GM19395 (cell line): ENCODE measurements around the gene NLRP4.

ENCODE experiments used
- ATAC-seq: cut with Tn5 transposase; IDR thresholded peaks from one replicate; pipeline ENCODE4 v1.9.1; 2021; ENCODE audit warnings: mild to moderate bottlenecking, moderate library complexity; ENCODE audit not compliant: unreplicated experiment

Gene NLRP4, protein sequence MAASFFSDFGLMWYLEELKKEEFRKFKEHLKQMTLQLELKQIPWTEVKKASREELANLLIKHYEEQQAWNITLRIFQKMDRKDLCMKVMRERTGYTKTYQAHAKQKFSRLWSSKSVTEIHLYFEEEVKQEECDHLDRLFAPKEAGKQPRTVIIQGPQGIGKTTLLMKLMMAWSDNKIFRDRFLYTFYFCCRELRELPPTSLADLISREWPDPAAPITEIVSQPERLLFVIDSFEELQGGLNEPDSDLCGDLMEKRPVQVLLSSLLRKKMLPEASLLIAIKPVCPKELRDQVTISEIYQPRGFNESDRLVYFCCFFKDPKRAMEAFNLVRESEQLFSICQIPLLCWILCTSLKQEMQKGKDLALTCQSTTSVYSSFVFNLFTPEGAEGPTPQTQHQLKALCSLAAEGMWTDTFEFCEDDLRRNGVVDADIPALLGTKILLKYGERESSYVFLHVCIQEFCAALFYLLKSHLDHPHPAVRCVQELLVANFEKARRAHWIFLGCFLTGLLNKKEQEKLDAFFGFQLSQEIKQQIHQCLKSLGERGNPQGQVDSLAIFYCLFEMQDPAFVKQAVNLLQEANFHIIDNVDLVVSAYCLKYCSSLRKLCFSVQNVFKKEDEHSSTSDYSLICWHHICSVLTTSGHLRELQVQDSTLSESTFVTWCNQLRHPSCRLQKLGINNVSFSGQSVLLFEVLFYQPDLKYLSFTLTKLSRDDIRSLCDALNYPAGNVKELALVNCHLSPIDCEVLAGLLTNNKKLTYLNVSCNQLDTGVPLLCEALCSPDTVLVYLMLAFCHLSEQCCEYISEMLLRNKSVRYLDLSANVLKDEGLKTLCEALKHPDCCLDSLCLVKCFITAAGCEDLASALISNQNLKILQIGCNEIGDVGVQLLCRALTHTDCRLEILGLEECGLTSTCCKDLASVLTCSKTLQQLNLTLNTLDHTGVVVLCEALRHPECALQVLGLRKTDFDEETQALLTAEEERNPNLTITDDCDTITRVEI

DNA sequence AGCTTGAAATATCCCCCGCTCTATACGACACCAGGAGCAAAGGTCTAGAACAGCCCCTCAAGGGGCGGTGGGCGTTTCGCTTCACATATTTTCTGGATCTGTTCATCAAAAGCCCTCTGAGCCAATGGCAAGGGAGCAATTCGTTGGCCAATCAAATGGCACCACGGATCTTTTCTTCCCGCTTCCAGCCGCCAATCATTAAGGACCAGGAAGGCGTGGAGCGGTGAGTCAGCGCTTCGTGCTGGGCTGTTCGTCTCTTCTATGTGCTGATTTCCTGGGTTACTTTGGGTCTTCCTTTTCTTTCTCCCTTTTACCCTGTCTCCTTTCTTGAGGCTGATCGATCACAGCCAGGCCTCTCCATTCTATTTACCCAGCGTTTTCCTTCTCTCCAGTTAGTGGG is at the start of gene NLRP4:
NLRP4 (plus strand) TSS at position 201 of the 400 bp plus-strand sequence. CDS start 15,541 bp downstream, outside the sequence.
- no peak for ATAC-seq

DNA sequence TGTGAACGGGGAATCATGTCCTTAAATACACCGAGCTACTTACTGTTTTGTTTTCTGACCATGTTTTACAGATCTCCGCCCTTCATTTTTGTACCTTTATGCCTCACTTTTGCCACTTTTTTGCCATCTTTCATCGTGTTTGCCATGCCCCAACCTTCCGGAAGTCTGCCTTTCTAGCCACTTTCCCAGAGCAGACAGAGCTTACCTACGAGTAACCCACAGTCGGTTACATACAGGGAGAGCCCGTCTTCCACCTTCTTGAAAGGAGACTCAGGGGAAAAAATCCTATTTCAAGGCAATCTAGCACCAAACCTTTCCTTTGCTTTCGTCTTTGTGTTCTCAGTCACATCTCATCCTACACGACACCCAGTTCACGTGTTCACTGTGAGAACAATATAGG is 41.3 kb upstream of the NLRP4 start:
- ATAC-seq, result no peak

DNA sequence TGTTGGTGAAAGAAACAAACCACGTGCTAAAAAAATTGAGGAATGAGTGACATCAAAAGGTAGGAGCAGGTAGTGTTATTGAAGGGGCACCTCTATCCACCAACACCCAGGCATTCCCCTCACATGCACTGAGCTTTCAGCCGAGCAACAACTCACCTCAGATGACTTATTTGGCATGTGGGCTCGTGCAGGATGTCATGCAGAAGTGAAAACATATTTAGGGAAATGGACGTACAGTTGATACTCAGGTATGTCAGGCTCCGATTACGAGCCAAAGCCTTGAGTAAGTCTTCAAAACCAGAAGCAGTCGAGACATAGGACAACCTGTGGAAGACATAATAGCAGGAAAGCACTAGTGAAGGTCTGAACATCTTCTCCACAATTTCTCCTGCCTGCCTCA is 34.9 kb upstream of the NLRP4 start:
- no peak for ATAC-seq

DNA sequence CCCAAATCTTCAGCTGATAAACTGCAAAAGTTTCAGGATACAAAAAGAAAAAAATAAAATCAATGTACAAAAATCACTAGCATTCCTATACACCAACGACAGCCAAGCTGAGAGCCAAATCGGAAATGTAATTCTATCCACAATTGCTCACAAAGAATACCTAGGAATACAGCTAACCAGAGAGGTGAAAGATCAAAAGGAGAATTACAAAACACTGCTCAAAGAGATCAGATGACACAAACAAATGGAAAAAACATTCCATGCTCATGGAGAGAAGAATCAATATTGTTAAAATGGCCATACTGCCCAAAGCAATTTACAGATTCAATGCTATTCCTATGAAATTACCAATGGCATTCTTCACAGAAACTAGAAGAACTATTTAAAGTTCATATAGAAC is 34.1 kb upstream of the NLRP4 start:
- no peak for ATAC-seq

DNA sequence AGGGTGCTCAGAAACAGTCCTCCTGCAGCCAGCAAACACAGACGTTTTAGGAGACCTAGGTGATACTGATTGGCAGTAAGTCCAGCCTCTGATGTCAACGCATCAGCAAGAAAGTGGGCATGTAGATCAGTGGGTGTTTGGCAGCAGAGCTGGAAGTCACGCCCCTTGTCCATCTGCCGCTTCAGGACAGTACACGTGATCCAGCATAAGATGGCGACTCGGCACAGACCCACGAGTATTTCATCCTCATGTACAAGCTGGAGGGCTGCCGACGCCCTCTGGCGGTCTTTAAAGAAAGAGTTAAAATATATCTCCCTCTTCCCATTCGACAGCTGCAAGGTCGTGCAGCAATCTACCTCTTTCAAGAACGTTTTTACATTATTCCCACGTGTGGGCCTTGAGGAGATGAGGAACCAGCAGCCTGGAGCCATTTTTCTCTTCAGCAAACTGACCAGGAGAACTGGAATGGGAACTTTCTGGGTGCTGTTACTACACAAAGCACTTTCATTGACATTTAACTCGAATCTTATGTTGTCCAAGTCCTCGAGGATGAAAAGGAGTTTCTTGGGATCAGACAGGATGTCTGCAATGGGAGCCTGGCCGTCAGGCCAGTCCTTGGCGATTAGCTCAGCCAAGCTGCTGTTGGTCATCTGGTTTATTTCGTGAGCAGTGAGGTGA is 26.8 kb upstream of the NLRP4 start:
- no peak for ATAC-seq

DNA sequence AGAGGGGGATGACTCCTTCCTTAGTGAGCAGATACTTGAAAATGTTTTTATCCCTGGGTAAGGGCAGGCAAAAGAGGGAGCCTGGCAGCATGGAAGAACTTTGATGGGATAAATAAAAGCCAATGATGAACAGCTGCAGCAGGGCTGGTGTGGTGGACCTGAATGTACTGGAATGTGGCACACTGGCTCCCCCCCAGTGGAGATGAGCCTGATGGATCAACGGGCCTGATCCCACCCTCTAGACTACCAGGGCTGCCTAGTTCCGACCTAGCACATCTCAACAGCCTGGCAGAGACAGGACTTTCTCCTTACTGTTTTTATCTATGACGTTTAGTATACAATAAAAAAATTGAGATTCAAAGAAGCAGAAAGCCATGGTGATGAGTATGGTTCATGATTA is 25.0 kb upstream of the NLRP4 start:
- ATAC-seq, result no peak

DNA sequence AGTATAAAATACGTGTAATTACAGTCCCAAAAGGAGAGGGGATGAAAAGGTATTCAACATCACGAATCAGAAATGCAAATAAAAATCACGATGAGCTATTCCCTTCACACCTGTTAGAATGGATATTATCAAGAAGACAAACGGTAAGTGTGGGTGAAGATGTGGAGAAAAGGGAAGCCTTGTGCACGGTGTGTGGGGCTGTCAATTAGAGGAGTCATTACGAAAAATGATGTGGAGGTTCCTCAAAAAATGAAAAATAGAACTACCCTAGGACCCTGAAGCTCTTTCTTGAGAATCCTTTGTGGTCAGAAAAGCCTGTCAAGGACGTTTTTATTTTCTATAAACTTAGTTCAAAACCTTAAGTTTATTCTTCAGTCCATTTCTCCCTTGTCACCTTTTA is 23.9 kb upstream of the NLRP4 start:
- ATAC-seq, result no peak

DNA sequence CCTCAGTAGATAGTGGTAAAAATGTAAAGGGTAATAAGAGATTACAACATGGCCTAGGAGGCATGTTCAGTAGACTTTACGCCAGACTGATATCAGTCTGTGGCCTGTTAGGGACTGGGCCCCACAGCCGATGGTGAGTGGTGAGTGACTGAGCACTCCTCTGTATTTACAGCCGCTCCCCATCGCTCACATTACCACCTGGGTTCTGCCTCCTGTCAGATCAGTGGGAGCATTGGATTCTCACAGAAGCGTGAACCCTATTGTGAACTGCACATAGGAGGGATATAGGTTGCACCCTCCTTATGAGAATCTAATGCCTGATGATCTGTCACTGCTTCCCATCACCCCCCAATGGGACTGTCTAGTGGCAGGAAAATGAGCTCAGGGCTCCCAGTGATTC is 22.4 kb upstream of the NLRP4 start:
- ATAC-seq, result no peak

DNA sequence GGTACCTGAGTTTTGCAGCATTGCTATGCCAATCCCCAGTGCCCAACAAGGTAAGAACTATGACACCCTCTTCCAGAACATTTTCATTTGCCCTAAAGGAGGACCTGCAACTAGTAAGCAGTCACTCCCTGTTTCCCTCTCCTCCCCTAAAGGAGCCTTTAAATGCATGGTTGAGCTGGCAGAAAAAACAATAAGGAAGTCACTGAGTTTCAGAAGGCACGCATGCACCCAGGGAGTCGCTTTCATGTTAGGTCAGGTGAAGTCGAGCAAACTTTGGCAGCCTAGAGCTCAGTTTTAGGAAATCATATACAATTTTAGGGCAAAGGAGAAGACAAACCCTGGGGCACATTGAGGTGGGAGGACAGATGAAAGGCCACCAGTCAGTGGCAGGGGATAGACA is 16.3 kb upstream of the NLRP4 start:
- ATAC-seq, result no peak

DNA sequence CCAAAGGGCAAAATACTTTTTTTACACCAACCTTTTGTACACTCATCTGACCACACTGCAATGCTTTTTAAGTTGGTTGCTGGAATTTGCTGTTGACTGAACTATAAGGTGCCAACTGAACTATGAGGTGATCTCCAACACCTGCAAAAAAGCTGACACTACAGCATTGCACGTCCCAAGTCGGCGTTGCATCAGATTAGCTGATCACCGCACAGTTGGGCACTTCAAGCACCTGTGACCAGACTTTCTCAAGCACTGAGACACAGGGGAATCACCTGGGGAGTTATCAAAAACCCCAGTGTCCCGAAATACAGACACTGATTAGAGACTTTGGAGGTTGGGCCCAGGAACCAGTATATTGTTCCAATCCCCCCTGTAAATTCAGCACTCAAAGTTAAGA is 5.7 kb upstream of the NLRP4 start:
- ATAC-seq, result no peak

DNA sequence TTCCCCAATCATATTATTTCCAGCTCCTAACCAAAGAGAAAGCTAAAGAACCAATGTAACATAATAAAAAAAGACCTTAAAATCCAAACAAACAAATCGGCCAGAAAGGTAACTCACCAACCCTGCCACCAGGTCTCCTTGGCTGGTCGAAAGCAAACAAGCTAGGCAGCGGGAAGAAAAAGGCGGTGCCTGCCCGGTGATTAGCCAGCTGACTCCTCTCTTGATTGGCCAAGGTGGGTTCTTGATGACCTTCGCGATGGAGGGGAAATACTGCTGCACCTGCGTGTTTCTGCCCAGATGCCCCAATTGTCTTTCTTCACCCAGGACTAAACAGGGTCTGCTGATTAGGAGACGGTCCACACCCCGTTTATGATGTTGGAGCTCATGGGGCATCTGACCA is 4.5 kb upstream of the NLRP4 start, which contains the start of gene NLRP11:
NLRP11 (minus strand) TSS at position 154 of the 400 bp plus-strand sequence. CDS start 13,825 bp downstream, outside the sequence.
- no peak for ATAC-seq

DNA sequence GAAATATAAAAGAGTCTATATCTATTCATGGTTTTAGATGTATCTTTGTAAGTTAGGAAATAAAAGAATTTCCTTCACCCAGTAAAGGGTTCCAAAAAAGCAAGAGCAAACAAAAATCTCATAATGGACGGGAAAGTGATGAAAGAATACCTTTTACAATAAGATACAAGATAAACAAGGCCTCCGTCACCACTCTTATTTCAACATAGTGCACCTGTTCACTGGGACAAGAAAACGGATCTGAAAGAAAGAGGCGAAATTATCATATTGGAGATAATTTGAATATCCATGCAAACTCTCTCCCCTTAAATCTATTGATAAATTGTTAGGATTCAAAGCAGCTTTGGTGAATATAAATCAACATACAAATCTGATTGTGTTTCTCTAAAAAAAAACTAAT is 3.7 kb upstream of the NLRP4 start:
- no peak for ATAC-seq

DNA sequence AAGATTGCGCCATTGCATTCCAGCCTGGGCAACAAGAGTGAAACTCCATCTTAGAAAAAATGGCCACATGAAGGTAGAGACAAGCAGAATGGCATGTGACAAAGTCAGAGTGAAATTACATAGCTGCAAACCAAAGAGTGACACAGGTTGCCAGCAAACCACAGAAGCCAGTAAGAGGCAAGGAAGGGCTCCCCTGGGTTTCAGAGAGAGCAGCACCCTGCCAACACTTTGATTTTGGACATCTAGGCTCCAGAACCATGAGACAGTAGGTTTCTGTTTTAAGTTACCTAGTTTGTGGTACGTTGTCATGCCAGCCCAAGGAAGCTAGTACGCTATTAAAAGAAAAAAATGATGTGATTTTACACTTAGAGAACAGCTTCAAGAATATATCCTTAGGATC is 1.9 kb downstream of the NLRP4 start:
- ATAC-seq, result no peak

DNA sequence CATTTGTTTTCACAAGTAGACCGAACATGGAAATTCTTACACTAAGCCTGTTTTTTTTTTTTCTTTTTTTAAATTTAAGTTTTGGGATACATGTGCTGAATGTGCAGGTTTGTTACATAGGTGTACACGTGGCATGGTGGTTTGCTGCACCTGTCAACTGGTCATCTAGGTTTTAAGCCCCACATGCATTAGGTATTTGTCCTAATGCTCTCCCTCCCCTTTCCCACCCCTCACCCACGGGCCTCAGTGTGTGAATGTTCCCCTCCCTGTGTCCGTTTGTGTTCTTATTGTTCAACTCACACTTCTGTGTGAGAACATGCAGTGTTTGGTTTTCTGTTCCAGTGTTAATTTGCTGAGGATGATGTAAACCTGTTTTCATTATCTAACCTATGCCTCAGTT is 2.6 kb downstream of the NLRP4 start:
- no peak for ATAC-seq

DNA sequence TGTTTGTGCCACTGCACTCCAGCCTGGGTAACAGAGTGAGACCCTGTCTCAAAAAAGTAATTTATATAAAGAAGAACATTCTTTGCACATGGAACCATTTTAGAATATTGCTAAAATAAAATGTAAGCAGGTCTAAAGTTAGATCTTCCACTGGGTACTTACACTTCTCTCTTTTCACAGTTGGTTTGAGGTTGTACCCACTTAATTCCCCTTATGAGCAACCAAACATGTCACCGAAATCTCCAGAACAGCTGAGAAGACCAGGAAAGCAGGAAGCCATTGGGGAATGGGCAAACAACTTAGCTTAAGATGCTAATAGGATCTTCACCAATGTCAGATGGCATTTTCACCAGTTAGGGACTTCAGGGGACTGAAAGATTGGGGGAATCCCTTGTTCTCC is 18.8 kb downstream of the NLRP4 start:
- ATAC-seq, result no peak

DNA sequence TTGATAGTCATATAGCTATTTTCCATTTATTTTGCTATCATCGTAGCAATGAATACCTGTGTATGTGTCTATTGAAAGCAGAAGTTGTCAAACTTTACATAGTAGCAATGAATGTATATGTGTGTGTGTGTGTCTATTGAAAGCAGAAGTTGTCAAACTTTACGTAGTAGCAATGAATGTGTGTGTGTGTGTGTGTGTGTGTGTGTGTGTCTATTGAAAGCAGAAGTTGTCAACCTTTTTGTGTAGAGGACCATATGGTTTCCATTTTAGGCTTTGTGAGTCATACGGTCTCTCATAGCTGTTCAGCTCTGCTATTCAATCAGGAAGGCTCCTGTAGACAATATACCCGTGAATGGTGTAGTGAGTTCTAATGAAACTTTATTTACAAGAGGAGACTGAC is 20.8 kb downstream of the NLRP4 start:
- ATAC-seq, result no peak

DNA sequence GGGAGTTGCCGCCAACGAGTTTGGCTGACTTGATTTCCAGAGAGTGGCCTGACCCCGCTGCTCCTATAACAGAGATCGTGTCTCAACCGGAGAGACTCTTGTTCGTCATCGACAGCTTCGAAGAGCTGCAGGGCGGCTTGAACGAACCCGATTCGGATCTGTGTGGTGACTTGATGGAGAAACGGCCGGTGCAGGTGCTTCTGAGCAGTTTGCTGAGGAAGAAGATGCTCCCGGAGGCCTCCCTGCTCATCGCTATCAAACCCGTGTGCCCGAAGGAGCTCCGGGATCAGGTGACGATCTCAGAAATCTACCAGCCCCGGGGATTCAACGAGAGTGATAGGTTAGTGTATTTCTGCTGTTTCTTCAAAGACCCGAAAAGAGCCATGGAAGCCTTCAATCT is 21.6 kb downstream of the NLRP4 start:
- no peak for ATAC-seq

DNA sequence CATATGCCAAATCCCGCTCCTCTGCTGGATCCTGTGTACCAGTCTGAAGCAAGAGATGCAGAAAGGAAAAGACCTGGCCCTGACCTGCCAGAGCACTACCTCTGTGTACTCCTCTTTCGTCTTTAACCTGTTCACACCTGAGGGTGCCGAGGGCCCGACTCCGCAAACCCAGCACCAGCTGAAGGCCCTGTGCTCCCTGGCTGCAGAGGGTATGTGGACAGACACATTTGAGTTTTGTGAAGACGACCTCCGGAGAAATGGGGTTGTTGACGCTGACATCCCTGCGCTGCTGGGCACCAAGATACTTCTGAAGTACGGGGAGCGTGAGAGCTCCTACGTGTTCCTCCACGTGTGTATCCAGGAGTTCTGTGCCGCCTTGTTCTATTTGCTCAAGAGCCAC is 22.1 kb downstream of the NLRP4 start:
- no peak for ATAC-seq

DNA sequence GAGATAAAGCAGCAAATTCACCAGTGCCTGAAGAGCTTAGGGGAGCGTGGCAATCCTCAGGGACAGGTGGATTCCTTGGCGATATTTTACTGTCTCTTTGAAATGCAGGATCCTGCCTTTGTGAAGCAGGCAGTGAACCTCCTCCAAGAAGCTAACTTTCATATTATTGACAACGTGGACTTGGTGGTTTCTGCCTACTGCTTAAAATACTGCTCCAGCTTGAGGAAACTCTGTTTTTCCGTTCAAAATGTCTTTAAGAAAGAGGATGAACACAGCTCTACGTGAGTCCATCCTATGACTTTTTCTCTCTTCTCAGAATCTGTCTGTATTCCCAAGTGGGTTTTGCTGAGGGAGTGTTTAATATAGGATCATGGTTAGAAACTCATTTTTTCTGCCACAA is 22.6 kb downstream of the NLRP4 start:
- no peak for ATAC-seq

DNA sequence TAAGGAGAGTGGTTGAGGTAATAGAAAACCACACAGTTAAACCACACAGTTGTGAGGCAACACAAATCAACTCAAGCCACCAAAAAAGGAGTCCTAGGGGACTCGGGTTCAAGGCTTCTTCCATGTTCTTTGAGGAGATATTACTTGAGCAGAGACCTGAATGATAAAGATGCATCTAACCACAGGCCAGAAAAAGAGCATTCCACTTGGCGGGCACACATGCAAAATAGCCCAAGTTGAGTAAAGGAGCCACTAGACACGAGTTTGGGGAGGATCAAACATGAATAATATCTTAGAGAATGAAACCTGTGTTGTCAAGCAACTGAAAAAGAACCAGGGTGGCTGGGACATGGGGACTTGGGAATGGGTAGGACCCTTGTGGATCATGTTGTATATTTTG is 30.2 kb downstream of the NLRP4 start:
- no peak for ATAC-seq

DNA sequence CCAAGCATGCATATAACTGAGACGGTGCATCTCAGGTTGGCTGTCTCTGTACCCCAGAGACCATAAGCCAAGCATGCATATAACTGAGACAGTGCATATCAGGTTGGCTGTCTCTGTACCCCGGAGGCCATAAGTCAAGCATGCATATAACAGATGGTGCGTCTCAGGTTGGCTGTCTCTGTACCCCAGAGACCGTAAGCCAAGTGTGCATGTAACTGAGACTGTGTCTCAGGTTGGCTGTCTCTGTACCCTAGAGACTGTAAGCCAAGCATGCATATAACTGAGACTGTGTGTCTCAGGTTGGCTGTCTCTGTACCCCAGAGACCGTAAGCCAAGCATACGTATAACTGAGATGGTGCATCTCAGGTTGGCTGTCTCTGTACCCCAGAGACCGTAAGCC is 30.8 kb downstream of the NLRP4 start:
- no peak for ATAC-seq
